PC-9 (cell line): ENCODE results near the gene CEP85L. TPM values are rescaled to one million over a fixed set of nuclear protein-coding genes. Genes with fewer than 3 reads are reported as not detected.

Experiments used
- BruUV-seq: library from RNA; stranded (reverse); fragments of 400-500 nt; replicated peaks from 2 replicates; lab custom pipeline; 2021; lab: Mats Ljungman, UMichigan
- CTCF ChIA-PET: fragments of 300-600 bp; sonication (Branson Sonifier 250); formaldehyde crosslinking; loops from one replicate; lab custom pipeline; 2022; ENCODE audit warnings: antibody characterized with exemption; lab: Charles Lee
- POLR2A ChIA-PET: fragments of 300-600 bp; sonication (Branson Sonifier 250); formaldehyde crosslinking; loops from one replicate; lab custom pipeline; 2022; ENCODE audit warnings: antibody characterized with exemption; ENCODE audit not compliant: unreplicated experiment; lab: Charles Lee
- DNase-seq, 2 experiments: peaks; one replicate each; pipeline versions ENCODE4 v3.0.0 to v3.0.0-alpha.2; 2015 to 2022; ENCODE audit warnings: mixed read lengths in 1 of 2
- H2AFZ ChIP-seq: fragments of 200-600 bp; sonication (generic); 2 replicates; pipeline ENCODE4 v1.8.1; 2017; ENCODE audit warnings: antibody characterized with exemption
- H3F3A ChIP-seq: fragments of 200-600 bp; sonication (generic); 2 replicates; pipeline ENCODE4 v1.8.1; 2017; ENCODE audit warnings: antibody characterized with exemption, mild to moderate bottlenecking, low read depth; ENCODE audit not compliant: insufficient read depth
- H3K27ac ChIP-seq: fragments of 200-600 bp; sonication (generic); 2 replicates; pipeline ENCODE4 v1.6.1; 2016; ENCODE audit warnings: mixed run types
- H3K27me3 ChIP-seq: fragments of 200-600 bp; sonication (generic); 2 replicates; pipeline ENCODE4 v1.6.1; 2016; ENCODE audit warnings: low read depth, mixed run types; ENCODE audit not compliant: insufficient read depth
- H3K36me3 ChIP-seq: fragments of 200-600 bp; sonication (generic); 2 replicates; pipeline ENCODE4 v1.6.1; 2016; ENCODE audit warnings: low read depth, mixed run types
- H3K4me1 ChIP-seq: fragments of 200-600 bp; sonication (generic); replicated peaks from 2 replicates; pipeline ENCODE4 v1.6.1; 2016; ENCODE audit warnings: mixed run types; ENCODE audit not compliant: insufficient read depth
- H3K4me2 ChIP-seq: fragments of 200-600 bp; sonication (generic); 2 replicates; pipeline ENCODE4 v1.6.1; 2017; ENCODE audit warnings: mixed run types
- H3K4me3 ChIP-seq: fragments of 200-600 bp; sonication (generic); 2 replicates; pipeline ENCODE4 v1.6.1; 2016; ENCODE audit warnings: mixed run types
- H3K79me2 ChIP-seq: fragments of 200-600 bp; sonication (generic); 2 replicates; pipeline ENCODE4 v1.6.1; 2017; ENCODE audit warnings: low read depth, mixed run types
- H3K9me2 ChIP-seq: fragments of 200-600 bp; sonication (generic); 2 replicates; pipeline ENCODE4 v1.8.1; 2017; ENCODE audit warnings: mild to moderate bottlenecking; ENCODE audit not compliant: insufficient read depth
- H3K9me3 ChIP-seq: fragments of 200-600 bp; sonication (generic); 2 replicates; pipeline ENCODE4 v1.8.1; 2016; ENCODE audit warnings: low read depth; ENCODE audit not compliant: insufficient read depth
- H4K20me1 ChIP-seq: fragments of 200-600 bp; sonication (generic); 2 replicates; pipeline ENCODE4 v1.8.1; 2017; ENCODE audit not compliant: insufficient read depth
- EZH2 ChIP-seq: fragments of 200-600 bp; sonication (generic); IDR thresholded peaks from 2 replicates; pipeline ENCODE4 v1.8.0; 2017; ENCODE audit warnings: antibody characterized with exemption, low read depth
- intact Hi-C: fragments of 100-400 bp; cut with micrococcal nuclease; formaldehyde crosslinking; loops from one replicate; pipeline ENCODE4 v1.10.0; 2022; ENCODE audit not compliant: unreplicated experiment
- total RNA-seq: library from RNA; stranded (reverse); gene quantifications from 2 replicates; pipeline ENCODE4 v1.2.3, GENCODE V29; 2021
- TF ChIP-seq, protein P1 (sequence below): fragments of 200-600 bp; sonication (generic); conservative IDR thresholded peaks from 2 replicates; pipeline ENCODE4 v1.6.1; 2017; ENCODE audit warnings: mixed run types, antibody characterized with exemption, mild to moderate bottlenecking, moderate library complexity

CEP85L gene
- total RNA-seq, 1 experiment from 2014 or later: 3.0 TPM

GRCh38 chr6:118535176-118535844, 116.1 kb downstream of the CEP85L start:
- no peaks in the 10 kb centered on the region for H3K79me2 ChIP-seq
- H3K27ac ChIP-seq: no peak overlapping the region
- H3K4me1 ChIP-seq: no peaks in the 10 kb centered on the region
- POLR2A ChIA-PET: no interaction called here
- no TSS peak for BruUV-seq
- CTCF ChIA-PET: no interaction called here
- no peak overlapping the region for H3K4me3 ChIP-seq
- H3F3A ChIP-seq: no peaks in the 10 kb centered on the region
- no peaks in the 10 kb centered on the region for H3K9me2 ChIP-seq
- no peak overlapping the region for H2AFZ ChIP-seq
- H3K4me2 ChIP-seq: no peak overlapping the region
- no peak for DNase-seq
- intact Hi-C loops: no loop called here
- TF ChIP-seq EZH2: no peak
- TF ChIP-seq, protein P1, sequence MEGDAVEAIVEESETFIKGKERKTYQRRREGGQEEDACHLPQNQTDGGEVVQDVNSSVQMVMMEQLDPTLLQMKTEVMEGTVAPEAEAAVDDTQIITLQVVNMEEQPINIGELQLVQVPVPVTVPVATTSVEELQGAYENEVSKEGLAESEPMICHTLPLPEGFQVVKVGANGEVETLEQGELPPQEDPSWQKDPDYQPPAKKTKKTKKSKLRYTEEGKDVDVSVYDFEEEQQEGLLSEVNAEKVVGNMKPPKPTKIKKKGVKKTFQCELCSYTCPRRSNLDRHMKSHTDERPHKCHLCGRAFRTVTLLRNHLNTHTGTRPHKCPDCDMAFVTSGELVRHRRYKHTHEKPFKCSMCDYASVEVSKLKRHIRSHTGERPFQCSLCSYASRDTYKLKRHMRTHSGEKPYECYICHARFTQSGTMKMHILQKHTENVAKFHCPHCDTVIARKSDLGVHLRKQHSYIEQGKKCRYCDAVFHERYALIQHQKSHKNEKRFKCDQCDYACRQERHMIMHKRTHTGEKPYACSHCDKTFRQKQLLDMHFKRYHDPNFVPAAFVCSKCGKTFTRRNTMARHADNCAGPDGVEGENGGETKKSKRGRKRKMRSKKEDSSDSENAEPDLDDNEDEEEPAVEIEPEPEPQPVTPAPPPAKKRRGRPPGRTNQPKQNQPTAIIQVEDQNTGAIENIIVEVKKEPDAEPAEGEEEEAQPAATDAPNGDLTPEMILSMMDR: no peak
- no peaks in the 10 kb centered on the region for H3K36me3 ChIP-seq
- H3K27me3 ChIP-seq: no peaks in the 10 kb centered on the region
- H4K20me1 ChIP-seq: 0 out of 2 replicates have a peak, but pooled peaks cover 3% of the 10 kb centered on the region
- no peaks in the 10 kb centered on the region for H3K9me3 ChIP-seq

GRCh38 chr6:118530942-118531341, 120.4 kb downstream of the CEP85L start:
- H3F3A ChIP-seq: no peaks in the 10 kb centered on the region
- H2AFZ ChIP-seq: no peak overlapping the region
- CTCF ChIA-PET: no interaction called here
- H3K4me3 ChIP-seq: no peak overlapping the region
- POLR2A ChIA-PET: no interaction called here
- TF ChIP-seq EZH2: no peak
- TF ChIP-seq, protein P1: no peak
- no peaks in the 10 kb centered on the region for H3K79me2 ChIP-seq
- no TSS peak for BruUV-seq
- no peaks in the 10 kb centered on the region for H3K4me1 ChIP-seq
- H3K27ac ChIP-seq: no peak overlapping the region
- intact Hi-C loops: no loop called here
- H3K4me2 ChIP-seq: no peak overlapping the region
- no peaks in the 10 kb centered on the region for H3K9me3 ChIP-seq
- H3K36me3 ChIP-seq: no peaks in the 10 kb centered on the region
- H3K9me2 ChIP-seq: no peaks in the 10 kb centered on the region
- no peak for DNase-seq
- H4K20me1 ChIP-seq: peaks cover 6% of the 10 kb centered on the region
- no peaks in the 10 kb centered on the region for H3K27me3 ChIP-seq

DNA sequence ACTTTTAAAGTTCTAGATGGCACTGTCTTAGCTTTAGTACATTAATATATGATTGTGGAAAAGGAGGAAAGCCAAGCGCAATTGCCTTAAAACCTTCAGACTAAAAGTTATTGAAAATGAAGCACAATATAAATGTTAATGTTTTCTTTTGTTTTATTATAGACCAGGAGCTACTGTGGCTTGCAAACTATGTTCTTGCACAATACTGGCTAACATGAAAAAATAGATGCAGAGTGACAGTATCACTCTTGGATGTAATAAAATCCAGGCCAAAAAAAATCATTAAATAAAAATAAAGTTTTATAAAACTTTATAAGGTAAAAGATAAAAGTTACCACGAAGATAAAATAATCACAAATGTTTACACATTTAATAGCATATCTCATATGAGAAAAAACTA, 121.6 kb downstream of the CEP85L start:
- no peak overlapping the region for H2AFZ ChIP-seq
- H3K4me1 ChIP-seq: no peaks in the 10 kb centered on the region
- no peak overlapping the region for H3K4me2 ChIP-seq
- H3F3A ChIP-seq: no peaks in the 10 kb centered on the region
- no TSS peak for BruUV-seq
- no peaks in the 10 kb centered on the region for H3K36me3 ChIP-seq
- intact Hi-C loops: no loop called here
- ChIA-PET POLR2A (no interaction called here), CTCF (no interaction called here)
- H3K27me3 ChIP-seq: no peaks in the 10 kb centered on the region
- H3K79me2 ChIP-seq: no peaks in the 10 kb centered on the region
- H3K4me3 ChIP-seq: no peak overlapping the region
- no peaks in the 10 kb centered on the region for H3K9me3 ChIP-seq
- no peaks in the 10 kb centered on the region for H3K9me2 ChIP-seq
- H4K20me1 ChIP-seq: peaks cover 6% of the 10 kb centered on the region
- no peak for DNase-seq
- no peak overlapping the region for H3K27ac ChIP-seq
- TF ChIP-seq, protein P1: no peak
- no peak for TF ChIP-seq EZH2
